ENCODE measurements around the gene TENT4B.

Gene TENT4B

DNA sequence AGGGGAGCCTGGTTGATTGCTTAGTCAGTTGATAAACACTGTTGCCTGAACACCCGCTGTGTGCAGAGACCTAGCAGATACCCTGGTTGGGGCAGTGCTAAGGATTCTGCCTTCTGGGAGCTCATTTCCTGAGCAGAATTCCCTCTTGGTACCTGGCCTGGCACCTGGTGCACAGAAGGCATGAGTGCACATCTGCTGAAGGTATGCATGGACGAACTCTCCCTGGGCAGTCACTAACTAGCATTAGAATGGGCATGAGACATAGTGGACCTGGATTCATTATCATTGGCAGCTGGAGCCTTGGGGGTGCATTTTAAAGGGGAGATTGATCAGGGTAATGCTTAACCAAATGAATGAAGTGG lies 126.4 kb downstream of the TENT4B start:
- DNase-seq (ENCODE audit: insufficient read length, low spot score) = no peak
- no peak for FAIRE-seq
- TF ChIP-seq, protein P1, sequence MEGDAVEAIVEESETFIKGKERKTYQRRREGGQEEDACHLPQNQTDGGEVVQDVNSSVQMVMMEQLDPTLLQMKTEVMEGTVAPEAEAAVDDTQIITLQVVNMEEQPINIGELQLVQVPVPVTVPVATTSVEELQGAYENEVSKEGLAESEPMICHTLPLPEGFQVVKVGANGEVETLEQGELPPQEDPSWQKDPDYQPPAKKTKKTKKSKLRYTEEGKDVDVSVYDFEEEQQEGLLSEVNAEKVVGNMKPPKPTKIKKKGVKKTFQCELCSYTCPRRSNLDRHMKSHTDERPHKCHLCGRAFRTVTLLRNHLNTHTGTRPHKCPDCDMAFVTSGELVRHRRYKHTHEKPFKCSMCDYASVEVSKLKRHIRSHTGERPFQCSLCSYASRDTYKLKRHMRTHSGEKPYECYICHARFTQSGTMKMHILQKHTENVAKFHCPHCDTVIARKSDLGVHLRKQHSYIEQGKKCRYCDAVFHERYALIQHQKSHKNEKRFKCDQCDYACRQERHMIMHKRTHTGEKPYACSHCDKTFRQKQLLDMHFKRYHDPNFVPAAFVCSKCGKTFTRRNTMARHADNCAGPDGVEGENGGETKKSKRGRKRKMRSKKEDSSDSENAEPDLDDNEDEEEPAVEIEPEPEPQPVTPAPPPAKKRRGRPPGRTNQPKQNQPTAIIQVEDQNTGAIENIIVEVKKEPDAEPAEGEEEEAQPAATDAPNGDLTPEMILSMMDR (IDR thresholded peaks at IDR 0.05; ENCODE audit: insufficient read depth, missing control alignments) = no peak

DNA sequence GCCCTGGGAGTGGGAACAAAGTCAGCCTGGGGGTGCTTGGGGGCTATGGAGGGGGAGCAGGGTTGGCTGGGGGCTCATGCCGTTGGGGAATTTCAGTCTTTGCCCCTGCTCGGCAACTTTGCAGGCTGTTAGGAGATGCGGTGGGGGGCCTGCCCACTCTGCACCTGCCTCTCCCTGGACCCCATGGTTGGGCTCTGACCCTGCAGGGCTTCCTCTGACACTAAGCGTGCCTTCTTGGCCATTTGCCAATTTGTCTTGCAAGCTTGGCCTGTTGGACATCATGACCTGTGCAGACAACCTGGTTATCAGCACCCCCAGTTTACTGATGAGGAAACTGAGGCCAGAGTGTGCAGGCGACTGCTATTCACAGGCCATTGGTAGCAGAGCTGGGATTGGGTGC lies 127.8 kb downstream of the TENT4B start:
- TF ChIP-seq, protein P1 (IDR thresholded peaks at IDR 0.05; ENCODE audit: insufficient read depth, missing control alignments) = no peak
- FAIRE-seq (no peak), DNase-seq (ENCODE audit: insufficient read length, low spot score) (no peak)

All from D721Med (cell line).